Trophoblast cell (in vitro differentiated cells and primary cell): ENCODE results near the gene ZNF330.
"Not testable (repeated sequence)": the region's sequence is repeated elsewhere in the genome, so short reads cannot be mapped to it uniquely, and the experiment has no call there.

ENCODE experiments used
- DNase-seq, 2 donors: peaks; one replicate each; pipeline ENCODE4 v3.0.0-alpha.2; 2016
- H2AFZ ChIP-seq: 2 replicates; pipeline ENCODE4 v1.6.1; 2013; ENCODE audit warnings: low read length, moderate library complexity, mild to moderate bottlenecking; ENCODE audit not compliant: insufficient read depth, poor library complexity
- H2AK5ac ChIP-seq: 2 replicates; pipeline ENCODE4 v1.6.1; 2013; ENCODE audit warnings: mild to moderate bottlenecking, low read length
- H2BK120ac ChIP-seq: 2 replicates; pipeline ENCODE4 v1.6.1; 2013; ENCODE audit warnings: low read length, mild to moderate bottlenecking, moderate library complexity; ENCODE audit not compliant: insufficient read depth, poor library complexity
- H2BK12ac ChIP-seq: 2 replicates; pipeline ENCODE4 v1.6.1; 2013; ENCODE audit warnings: mild to moderate bottlenecking, low read length, moderate library complexity
- H2BK5ac ChIP-seq: 2 replicates; pipeline ENCODE4 v1.6.1; 2013; ENCODE audit warnings: low read length, low read depth, moderate library complexity, mild to moderate bottlenecking; ENCODE audit not compliant: poor library complexity
- H3K14ac ChIP-seq: 2 replicates; pipeline ENCODE4 v1.6.1; 2013; ENCODE audit warnings: mild to moderate bottlenecking, low read length
- H3K18ac ChIP-seq: 2 replicates; pipeline ENCODE4 v1.6.1; 2013; ENCODE audit warnings: mild to moderate bottlenecking, low read length
- H3K23ac ChIP-seq: 2 replicates; pipeline ENCODE4 v1.6.1; 2013; ENCODE audit warnings: low read length
- H3K27ac ChIP-seq: 2 replicates; pipeline ENCODE4 v1.5.1; 2013; ENCODE audit warnings: low read depth, mild to moderate bottlenecking, inconsistent platforms, low read length, moderate library complexity
- H3K27me3 ChIP-seq: 2 replicates; pipeline ENCODE4 v1.6.1; 2013; ENCODE audit warnings: inconsistent platforms, mild to moderate bottlenecking, low read length, moderate library complexity; ENCODE audit not compliant: insufficient read depth
- H3K36me3 ChIP-seq, 2 experiments: 1 replicate in 1 of 2; 2 replicates in 1 of 2; pipeline ENCODE4 v1.6.1; 2013; ENCODE audit warnings: low read length in 2 of 2, mild to moderate bottlenecking in 2 of 2, moderate library complexity in 1 of 2; ENCODE audit not compliant: insufficient read depth in 2 of 2, control insufficient read depth in 1 of 2
- H3K4ac ChIP-seq: 2 replicates; pipeline ENCODE4 v1.6.1; 2013; ENCODE audit warnings: low read depth, mild to moderate bottlenecking, low read length, moderate library complexity
- H3K4me1 ChIP-seq, 2 experiments: 1 replicate in 1 of 2; 2 replicates in 1 of 2; pipeline ENCODE4 v1.6.1; 2013; ENCODE audit warnings: low read length in 2 of 2, mild to moderate bottlenecking in 2 of 2, moderate library complexity in 1 of 2; ENCODE audit not compliant: insufficient read depth in 2 of 2, control insufficient read depth in 1 of 2
- H3K4me2 ChIP-seq: 2 replicates; pipeline ENCODE4 v1.6.1; 2013; ENCODE audit warnings: inconsistent platforms, mild to moderate bottlenecking, low read length, moderate library complexity
- H3K4me3 ChIP-seq: 2 replicates; pipeline ENCODE4 v1.5.1; 2013; ENCODE audit warnings: mild to moderate bottlenecking, low read depth, low read length, inconsistent platforms
- H3K79me1 ChIP-seq: one replicate; pipeline ENCODE4 v1.6.1; 2013; ENCODE audit warnings: low read length
- H3K79me2 ChIP-seq: 2 replicates; pipeline ENCODE4 v1.6.1; 2013; ENCODE audit warnings: low read length, mild to moderate bottlenecking; ENCODE audit not compliant: control insufficient read depth, insufficient read depth, poor library complexity
- H3K9ac ChIP-seq: 2 replicates; pipeline ENCODE4 v1.6.1; 2013; ENCODE audit warnings: mild to moderate bottlenecking, low read length
- H3K9me3 ChIP-seq: 2 replicates; pipeline ENCODE4 v1.6.1; 2013; ENCODE audit warnings: low read depth, mild to moderate bottlenecking, control low read depth, inconsistent platforms, low read length; ENCODE audit not compliant: insufficient read depth
- H4K12ac ChIP-seq: 2 replicates; pipeline ENCODE4 v1.6.1; 2013; ENCODE audit warnings: low read depth, mild to moderate bottlenecking, low read length, moderate library complexity
- H4K8ac ChIP-seq: 2 replicates; pipeline ENCODE4 v1.6.1; 2013; ENCODE audit warnings: low read depth, mild to moderate bottlenecking, low read length, moderate library complexity
- H4K91ac ChIP-seq: one replicate; pipeline ENCODE4 v1.6.1; 2013; ENCODE audit warnings: low read depth, mild to moderate bottlenecking, low read length, moderate library complexity
- WGBS: extraction: QIAGEN DNeasy Blood & Tissue Kit; methylation state at CpG from one replicate; pipeline ENCODE4 v1.1.7; 2013; ENCODE audit warnings: missing lambda C conversion rate; ENCODE audit not compliant: insufficient read length, insufficient coverage; ENCODE audit errors: extremely low coverage; 5-methylcytosine and 5-hydroxymethylcytosine counted together

The ZNF330 gene

GRCh38 chr4:141223418-141223817, 2.7 kb downstream of the ZNF330 start:
- Histone ChIP-seq H2BK120ac (no peak overlapping the region), H3K27ac (no peak overlapping the region), H3K23ac (no peak overlapping the region), H3K18ac (no peak overlapping the region), H3K4ac (no peak overlapping the region), H3K14ac (no peak overlapping the region), H3K27me3 (no peaks in the 10 kb centered on the region), H3K36me3 (peaks cover 0 to 2% of the 10 kb centered on the region in 2 experiments), H2AFZ (no peak overlapping the region), H3K79me1 (peaks cover 5% of the 10 kb centered on the region), H3K9me3 (no peaks in the 10 kb centered on the region), H3K4me1 (peaks cover 0 to 3% of the 10 kb centered on the region in 2 experiments), H4K8ac (no peak overlapping the region), H3K79me2 (peaks cover 4% of the 10 kb centered on the region), H2AK5ac (no peak overlapping the region), H4K12ac (no peak overlapping the region), H2BK12ac (no peak overlapping the region), H2BK5ac (no peak overlapping the region), H3K4me3 (no peak overlapping the region), H4K91ac (no peak overlapping the region), H3K4me2 (no peak overlapping the region), H3K9ac (no peak overlapping the region)
- no peak for DNase-seq
- no CpG with 5 or more reads among the region's 1 CpG for WGBS

GRCh38 chr4:141227280-141227679, 6.6 kb downstream of the ZNF330 start:
- H3K23ac ChIP-seq, H3K18ac ChIP-seq, H4K91ac ChIP-seq, H3K9ac ChIP-seq, H3K27me3 ChIP-seq, H3K4me3 ChIP-seq, H3K36me3 ChIP-seq, DNase-seq, H3K14ac ChIP-seq, H2AK5ac ChIP-seq, H4K8ac ChIP-seq, H3K79me2 ChIP-seq, H2BK5ac ChIP-seq, H3K4me2 ChIP-seq, H2AFZ ChIP-seq, H3K9me3 ChIP-seq, H3K27ac ChIP-seq, H2BK120ac ChIP-seq, H2BK12ac ChIP-seq, H3K79me1 ChIP-seq, H4K12ac ChIP-seq, H3K4me1 ChIP-seq, H3K4ac ChIP-seq: not testable (repeated sequence)
- no CpG with 5 or more reads among the region's 5 CpGs for WGBS

GRCh38 chr4:141229408-141230101, 8.9 kb downstream of the ZNF330 start:
- Histone ChIP-seq H2BK120ac (no peak overlapping the region), H3K23ac (no peak overlapping the region), H4K8ac (no peak overlapping the region), H2AK5ac (no peak overlapping the region), H2BK12ac (no peak overlapping the region), H3K4me3 (no peak overlapping the region), H3K14ac (no peak overlapping the region), H3K4me2 (no peak overlapping the region), H3K4ac (no peak overlapping the region), H4K12ac (no peak overlapping the region), H3K18ac (no peak overlapping the region), H3K4me1 (no peaks in the 10 kb centered on the region), H2BK5ac (no peak overlapping the region), H3K36me3 (peaks cover 2 to 7% of the 10 kb centered on the region in 2 experiments), H3K79me1 (no peaks in the 10 kb centered on the region), H4K91ac (no peak overlapping the region), H2AFZ (no peak overlapping the region), H3K9ac (no peak overlapping the region), H3K27ac (no peak overlapping the region), H3K79me2 (no peaks in the 10 kb centered on the region), H3K27me3 (no peaks in the 10 kb centered on the region), H3K9me3 (no peaks in the 10 kb centered on the region)
- no CpG with 5 or more reads among the region's 5 CpGs for WGBS
- no peak for DNase-seq

DNA sequence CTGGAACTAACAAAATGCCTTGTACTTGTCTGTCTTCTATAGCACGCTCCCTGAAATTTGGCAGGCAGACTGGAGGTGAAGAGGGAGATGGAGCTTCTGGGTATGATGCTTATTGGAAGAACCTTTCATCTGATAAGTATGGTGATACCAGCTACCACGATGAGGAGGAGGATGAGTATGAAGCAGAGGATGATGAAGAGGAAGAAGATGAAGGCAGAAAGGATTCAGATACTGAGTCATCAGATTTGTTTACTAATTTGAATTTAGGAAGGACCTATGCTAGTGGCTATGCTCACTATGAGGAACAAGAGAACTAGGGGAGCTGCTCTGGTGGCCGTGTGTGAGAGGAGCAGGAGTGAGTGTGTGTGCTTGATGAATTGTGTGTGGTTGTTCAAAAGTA, 13.0 kb downstream of the ZNF330 start:
- Histone ChIP-seq H4K8ac (no peak overlapping the region), H3K9ac (no peak overlapping the region), H3K4me3 (no peak overlapping the region), H3K14ac (no peak overlapping the region), H3K79me2 (no peaks in the 10 kb centered on the region), H3K18ac (no peak overlapping the region), H3K4ac (no peak overlapping the region), H2AK5ac (no peak overlapping the region), H3K9me3 (no peaks in the 10 kb centered on the region), H2BK5ac (no peak overlapping the region), H3K27me3 (no peaks in the 10 kb centered on the region), H3K27ac (no peak overlapping the region), H2AFZ (no peak overlapping the region), H2BK12ac (no peak overlapping the region), H3K4me1 (no peaks in the 10 kb centered on the region), H4K91ac (no peak overlapping the region), H2BK120ac (no peak overlapping the region), H4K12ac (no peak overlapping the region), H3K79me1 (no peaks in the 10 kb centered on the region), H3K23ac (no peak overlapping the region), H3K36me3 (peaks cover 2 to 11% of the 10 kb centered on the region in 2 experiments), H3K4me2 (no peak overlapping the region)
- DNase-seq = no peak
- no CpG with 5 or more reads among the region's 3 CpGs for WGBS
